ENCODE data around the gene OR4K1. TPM values are rescaled to one million over a fixed set of nuclear protein-coding genes. Genes with fewer than 3 reads are reported as not detected.

The OR4K1 gene
- total and polyA plus RNA-seq, 9 of the 15 experiments (the other 6 are each of a cell fraction or from before 2014, with no cell fraction given): not detected

DNA sequence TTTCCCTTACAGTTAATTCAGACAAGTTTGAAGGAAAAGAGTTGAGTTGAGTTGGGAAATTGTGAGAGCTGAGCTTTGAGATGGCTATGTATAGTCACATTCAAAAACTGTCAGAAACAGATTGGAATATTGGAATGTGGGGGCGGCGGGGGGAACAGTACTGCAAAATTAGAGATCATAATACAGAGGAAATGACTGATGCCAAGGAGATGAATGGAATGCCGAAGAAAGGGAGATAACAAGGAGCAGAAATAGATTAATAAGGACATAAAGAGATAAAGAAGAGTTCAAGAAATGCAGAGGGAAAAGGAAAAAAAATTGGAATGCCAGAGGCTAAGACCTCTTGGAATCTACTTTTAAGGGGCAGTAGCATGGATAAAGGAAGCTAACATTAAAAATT is 13.5 kb upstream of the OR4K1 start:
- Histone ChIP-seq H3K9me1 (ENCODE audit: control insufficient read depth, insufficient read depth, low read length) (no peaks in the 10 kb centered on the region), H3K36me3 (ENCODE audit: control insufficient read depth, insufficient read depth, low read length) (no peaks in the 10 kb centered on the region), H4K20me1 (replicated peaks; ENCODE audit: control insufficient read depth, insufficient read depth, low read length) (no peaks in the 10 kb centered on the region), H3K9ac (ENCODE audit: insufficient read depth in 1 of 2, low read depth in 2 of 2, low read length in 2 of 2) (no peak overlapping the region), H3K27me3 (ENCODE audit: control insufficient read depth in 2 of 2, insufficient read depth in 2 of 2, low read length in 2 of 2) (no peaks in the 10 kb centered on the region), H3K79me2 (ENCODE audit: control insufficient read depth, insufficient read depth, low read length) (no peaks in the 10 kb centered on the region), H2AFZ (ENCODE audit: low read depth, low read length) (no peak overlapping the region), H3K9me3 (replicated peaks; ENCODE audit: control insufficient read depth, insufficient read depth, low read depth, low read length) (no peaks in the 10 kb centered on the region), H3K4me3 (no peak overlapping the region), H3K4me1 (replicated peaks in 1 of 2; ENCODE audit: control insufficient read depth in 2 of 2, insufficient read depth in 2 of 2, low read length in 2 of 2) (no peaks in the 10 kb centered on the region), H3K4me2 (ENCODE audit: insufficient read depth, low read length) (no peak overlapping the region), H3K27ac (ENCODE audit: extremely low read depth, low read depth, low read length) (no peak overlapping the region)
- intact Hi-C loops (cut with micrococcal nuclease): no loop called here
- ChIA-PET CTCF (ENCODE audit: low intra/inter-chr PET ratio) (no interaction called here), POLR2A (no interaction called here)
- DNase-seq (ENCODE audit: extremely low read depth in 1 of 4, low spot score in 3 of 4) (no peak), FAIRE-seq (no peak), ATAC-seq (no peak)
- no TSS peak for BruUV-seq (replicated peaks)
- in situ Hi-C loops (cut with MboI): no loop called here
- WGBS (ENCODE audit: insufficient coverage, low coverage, missing lambda C conversion rate): 17% methylated on average over 3 of the region's 3 CpGs
- TF ChIP-seq ZNF217 (CRISPR knock-in tag; IDR thresholded peaks at IDR 0.05) (no peak), ZKSCAN1 (IDR thresholded peaks at IDR 0.05; ENCODE audit: low read depth, low read length) (no peak), DACH1 (IDR thresholded peaks at IDR 0.05; ENCODE audit: partially characterized antibody) (no peak), EHMT2 (IDR thresholded peaks at IDR 0.05) (no peak), SIN3A (IDR thresholded peaks at IDR 0.05; ENCODE audit: borderline replicate concordance in 2 of 2, control insufficient read depth in 1 of 2, low read depth in 2 of 2, low read length in 2 of 2) (no peak), ID3 (CRISPR knock-in tag; IDR thresholded peaks at IDR 0.05) (no peak), ID3 (tag; IDR thresholded peaks at IDR 0.05) (no peak), RFX5 (IDR thresholded peaks at IDR 0.05; ENCODE audit: low read depth, low read length) (no peak), KLF6 (CRISPR knock-in tag; IDR thresholded peaks at IDR 0.05; ENCODE audit: borderline replicate concordance) (no peak), THAP7 (CRISPR knock-in tag; IDR thresholded peaks at IDR 0.05) (no peak), POLR2B (IDR thresholded peaks at IDR 0.05; ENCODE audit: low read depth, partially characterized antibody) (no peak), NCOA1 (IDR thresholded peaks at IDR 0.05; ENCODE audit: low read depth) (no peak)
- TF ChIP-seq, protein P1, sequence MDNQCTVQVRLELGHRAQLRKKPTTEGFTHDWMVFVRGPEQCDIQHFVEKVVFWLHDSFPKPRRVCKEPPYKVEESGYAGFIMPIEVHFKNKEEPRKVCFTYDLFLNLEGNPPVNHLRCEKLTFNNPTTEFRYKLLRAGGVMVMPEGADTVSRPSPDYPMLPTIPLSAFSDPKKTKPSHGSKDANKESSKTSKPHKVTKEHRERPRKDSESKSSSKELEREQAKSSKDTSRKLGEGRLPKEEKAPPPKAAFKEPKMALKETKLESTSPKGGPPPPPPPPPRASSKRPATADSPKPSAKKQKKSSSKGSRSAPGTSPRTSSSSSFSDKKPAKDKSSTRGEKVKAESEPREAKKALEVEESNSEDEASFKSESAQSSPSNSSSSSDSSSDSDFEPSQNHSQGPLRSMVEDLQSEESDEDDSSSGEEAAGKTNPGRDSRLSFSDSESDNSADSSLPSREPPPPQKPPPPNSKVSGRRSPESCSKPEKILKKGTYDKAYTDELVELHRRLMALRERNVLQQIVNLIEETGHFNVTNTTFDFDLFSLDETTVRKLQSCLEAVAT (IDR thresholded peaks at IDR 0.05): no peak
- TF ChIP-seq, protein P2, sequence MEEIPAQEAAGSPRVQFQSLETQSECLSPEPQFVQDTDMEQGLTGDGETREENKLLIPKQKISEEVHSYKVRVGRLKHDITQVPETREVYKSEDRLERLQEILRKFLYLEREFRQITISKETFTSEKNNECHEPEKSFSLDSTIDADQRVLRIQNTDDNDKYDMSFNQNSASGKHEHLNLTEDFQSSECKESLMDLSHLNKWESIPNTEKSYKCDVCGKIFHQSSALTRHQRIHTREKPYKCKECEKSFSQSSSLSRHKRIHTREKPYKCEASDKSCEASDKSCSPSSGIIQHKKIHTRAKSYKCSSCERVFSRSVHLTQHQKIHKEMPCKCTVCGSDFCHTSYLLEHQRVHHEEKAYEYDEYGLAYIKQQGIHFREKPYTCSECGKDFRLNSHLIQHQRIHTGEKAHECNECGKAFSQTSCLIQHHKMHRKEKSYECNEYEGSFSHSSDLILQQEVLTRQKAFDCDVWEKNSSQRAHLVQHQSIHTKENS (CRISPR knock-in tag; IDR thresholded peaks at IDR 0.05): no peak
- TF ChIP-seq, protein P3, sequence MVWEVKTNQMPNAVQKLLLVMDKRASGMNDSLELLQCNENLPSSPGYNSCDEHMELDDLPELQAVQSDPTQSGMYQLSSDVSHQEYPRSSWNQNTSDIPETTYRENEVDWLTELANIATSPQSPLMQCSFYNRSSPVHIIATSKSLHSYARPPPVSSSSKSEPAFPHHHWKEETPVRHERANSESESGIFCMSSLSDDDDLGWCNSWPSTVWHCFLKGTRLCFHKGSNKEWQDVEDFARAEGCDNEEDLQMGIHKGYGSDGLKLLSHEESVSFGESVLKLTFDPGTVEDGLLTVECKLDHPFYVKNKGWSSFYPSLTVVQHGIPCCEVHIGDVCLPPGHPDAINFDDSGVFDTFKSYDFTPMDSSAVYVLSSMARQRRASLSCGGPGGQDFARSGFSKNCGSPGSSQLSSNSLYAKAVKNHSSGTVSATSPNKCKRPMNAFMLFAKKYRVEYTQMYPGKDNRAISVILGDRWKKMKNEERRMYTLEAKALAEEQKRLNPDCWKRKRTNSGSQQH (CRISPR knock-in tag; IDR thresholded peaks at IDR 0.05): no peak
